GM21447 (cell line): Measurements from ENCODE around the gene PDPK1.

Experiments
- ATAC-seq: cut with Tn5 transposase; IDR thresholded peaks from one replicate; pipeline ENCODE4 v1.9.1; 2021; ENCODE audit not compliant: unreplicated experiment

The PDPK1 gene

DNA sequence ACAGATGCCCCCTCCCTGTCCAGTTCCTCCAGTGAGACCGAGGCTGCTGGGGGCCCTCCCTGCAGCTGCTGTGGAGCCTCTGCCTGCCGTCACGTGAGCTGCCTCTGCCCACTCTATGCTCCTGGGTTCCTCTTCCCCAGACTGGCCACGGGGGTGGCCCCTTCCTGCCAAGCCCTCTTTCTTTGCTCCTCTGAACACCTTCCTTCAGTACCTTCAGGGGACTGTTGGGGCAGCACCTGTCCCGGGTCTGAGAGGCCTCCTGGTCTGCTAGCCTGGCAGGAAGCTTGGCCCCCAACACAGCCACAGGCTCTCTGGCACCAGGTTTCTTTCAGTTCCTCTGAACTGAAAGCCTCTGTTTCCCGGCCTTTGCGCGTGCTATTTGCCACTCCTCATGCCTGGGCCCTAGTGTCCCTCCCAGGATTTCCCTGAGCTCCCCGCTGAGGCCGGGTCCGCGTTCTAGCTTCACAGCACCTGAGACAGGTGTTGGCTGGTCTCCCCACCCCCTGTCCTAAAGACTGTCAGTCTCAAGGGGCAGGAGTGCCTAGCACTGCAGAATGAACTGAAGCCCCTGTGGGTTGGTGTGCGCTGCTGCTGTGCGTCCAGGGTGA is 30.7 kb upstream of the PDPK1 start:
- peak; percentile 77 for ATAC-seq

DNA sequence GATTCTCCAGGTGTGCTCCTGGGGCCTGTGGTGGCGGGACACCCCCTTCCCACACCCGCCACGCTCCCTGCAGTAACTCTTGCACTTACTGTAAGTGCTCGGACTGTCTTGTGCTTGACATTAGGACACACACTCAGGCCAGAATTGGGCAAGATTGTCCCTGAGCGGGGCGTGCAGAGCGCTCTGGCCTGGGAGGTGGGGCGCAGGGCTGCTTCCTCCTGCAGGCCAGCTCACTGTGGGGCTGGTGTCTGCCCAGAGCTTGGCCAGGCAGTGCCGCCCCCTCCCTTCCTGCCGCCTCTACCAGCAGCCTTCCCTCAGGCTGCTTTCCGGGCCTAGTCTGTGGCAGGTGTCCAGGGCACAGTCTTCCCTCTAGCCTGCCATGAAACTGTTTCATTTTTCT is 30.2 kb upstream of the PDPK1 start:
- ATAC-seq: peak; percentile 9

DNA sequence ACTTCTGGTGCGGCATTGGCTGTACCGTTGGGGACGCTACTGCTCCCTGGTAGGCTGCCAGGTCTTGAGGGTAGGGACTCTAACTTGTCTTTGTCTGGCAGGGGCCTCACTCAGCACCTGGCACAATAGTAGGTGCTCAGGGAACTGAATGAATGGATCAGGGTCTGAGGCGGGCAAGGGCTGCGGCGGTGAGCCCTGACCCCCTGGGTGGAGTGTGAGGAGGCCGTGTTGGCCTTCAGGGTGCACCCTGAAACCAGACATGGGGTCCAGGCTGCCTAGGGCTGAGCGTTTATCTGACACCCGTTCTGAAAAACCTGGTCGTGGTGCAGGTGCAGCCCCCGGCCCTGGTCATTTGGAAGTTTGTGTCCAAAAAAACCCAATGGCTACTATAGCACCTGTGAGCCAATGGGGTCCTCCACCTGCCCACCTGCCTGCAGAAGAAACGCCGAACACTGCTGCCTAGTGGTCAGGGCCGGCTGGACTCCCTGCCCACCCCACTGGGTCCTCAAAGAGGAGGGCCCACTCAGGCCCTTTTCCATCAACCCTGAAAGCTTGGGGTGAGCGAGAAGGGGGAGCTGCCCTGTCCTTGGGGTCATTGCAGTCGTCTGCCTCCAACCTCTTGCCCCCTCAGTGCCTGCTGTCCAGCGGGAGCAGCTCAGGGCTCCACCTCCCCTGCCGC is 29.0 kb upstream of the PDPK1 start:
- no peak for ATAC-seq

DNA sequence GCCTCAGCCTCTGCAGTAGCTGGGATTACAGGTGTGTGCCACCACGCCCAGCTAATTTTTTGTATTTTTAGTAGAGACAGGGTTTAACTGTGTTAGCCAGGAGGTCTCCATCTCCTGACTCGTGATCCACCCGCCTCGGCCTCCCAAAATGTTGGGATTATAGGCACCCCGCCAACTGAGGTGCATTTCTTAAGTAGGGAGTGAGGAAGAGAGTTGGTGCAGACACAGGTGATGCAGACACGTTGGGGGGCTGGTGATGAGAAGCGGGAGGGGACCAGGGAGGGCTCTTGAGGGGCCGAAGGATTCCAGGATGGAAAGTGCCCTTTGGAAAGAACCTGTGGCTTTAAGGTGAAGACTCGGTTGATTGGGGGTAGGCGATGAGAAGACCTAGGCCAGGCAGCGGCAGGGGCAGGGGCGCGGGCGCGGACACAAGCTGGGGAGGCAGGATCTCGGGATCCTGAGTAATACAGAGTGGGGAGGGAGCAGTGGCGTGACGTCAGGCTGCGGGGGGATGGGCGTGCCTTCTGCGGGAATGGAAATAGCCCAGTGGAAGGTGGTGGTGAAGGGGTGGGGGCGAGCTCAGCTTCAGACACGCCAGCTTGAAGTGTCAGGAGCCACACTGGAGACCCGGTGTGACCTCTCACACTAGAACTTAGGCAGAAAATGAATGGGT is 26.6 kb upstream of the PDPK1 start:
- no peak for ATAC-seq

DNA sequence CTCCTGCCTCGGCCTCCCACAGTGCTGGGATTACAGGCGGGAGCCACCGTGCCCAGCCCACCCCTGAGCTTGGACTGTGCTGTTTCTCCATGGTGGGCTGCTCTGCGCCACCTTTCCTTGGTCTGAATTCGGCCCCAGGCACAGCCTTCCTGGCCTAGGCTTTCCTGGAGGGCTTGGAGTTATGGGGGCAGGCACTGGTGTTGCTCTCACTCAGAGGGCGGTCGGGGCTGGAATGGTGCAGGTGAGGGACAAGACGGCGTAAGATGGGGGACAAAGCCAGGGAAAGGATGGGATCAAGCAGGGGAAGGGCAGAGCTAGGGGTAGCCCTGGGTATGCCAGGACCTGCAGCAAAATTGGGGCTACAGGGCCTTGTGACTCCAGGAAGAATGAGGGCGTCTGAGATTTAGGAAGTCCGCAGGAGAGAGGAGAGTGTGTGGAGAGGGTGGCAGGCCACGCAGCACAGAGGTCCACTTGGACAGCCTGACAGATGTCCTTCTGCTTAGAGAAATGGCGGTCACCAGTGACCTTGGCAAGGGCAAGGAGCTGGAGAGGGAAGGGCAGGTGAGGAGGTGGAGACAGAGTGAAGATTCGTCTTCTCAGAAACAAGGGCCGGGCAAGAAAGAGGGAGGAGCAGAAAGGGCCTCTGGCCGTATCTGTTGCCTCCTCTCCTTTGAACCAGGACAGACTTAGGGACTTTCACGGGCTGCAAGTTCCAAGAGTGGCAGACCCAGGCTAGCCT is 25.7 kb upstream of the PDPK1 start:
- no peak for ATAC-seq

DNA sequence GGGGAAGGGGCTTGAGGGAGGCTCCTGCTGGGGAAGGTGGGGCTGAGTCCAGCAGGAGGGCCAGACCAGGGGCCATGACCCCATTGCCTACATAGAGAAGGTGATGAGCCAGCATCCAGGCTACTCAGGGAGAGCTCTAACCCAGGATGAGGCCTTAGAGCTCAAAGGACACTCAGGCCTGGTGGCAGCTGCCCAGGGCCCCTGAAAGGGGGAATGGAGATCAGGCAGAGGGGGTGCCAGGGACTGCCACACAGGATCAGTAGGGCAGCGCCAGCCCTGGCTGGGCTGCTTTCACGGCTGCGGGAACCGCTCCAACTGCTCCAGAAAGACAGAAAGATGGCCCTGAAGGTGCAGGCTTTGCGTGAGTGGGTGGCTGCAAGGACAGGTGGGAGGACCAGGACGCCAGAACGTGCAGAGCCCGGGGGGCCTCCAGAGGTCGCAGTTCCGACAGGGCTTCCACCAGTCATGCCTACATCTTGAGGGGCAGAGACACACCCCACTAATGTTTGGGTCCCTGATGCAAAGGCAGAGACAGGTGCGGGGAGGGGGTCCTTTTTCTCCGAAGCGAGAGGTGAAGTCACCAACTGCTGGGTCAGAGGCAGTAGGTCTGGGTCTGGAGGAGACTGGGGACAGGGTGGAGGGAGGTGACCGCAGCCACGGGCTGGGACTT is 25.0 kb upstream of the PDPK1 start:
- ATAC-seq: no peak

DNA sequence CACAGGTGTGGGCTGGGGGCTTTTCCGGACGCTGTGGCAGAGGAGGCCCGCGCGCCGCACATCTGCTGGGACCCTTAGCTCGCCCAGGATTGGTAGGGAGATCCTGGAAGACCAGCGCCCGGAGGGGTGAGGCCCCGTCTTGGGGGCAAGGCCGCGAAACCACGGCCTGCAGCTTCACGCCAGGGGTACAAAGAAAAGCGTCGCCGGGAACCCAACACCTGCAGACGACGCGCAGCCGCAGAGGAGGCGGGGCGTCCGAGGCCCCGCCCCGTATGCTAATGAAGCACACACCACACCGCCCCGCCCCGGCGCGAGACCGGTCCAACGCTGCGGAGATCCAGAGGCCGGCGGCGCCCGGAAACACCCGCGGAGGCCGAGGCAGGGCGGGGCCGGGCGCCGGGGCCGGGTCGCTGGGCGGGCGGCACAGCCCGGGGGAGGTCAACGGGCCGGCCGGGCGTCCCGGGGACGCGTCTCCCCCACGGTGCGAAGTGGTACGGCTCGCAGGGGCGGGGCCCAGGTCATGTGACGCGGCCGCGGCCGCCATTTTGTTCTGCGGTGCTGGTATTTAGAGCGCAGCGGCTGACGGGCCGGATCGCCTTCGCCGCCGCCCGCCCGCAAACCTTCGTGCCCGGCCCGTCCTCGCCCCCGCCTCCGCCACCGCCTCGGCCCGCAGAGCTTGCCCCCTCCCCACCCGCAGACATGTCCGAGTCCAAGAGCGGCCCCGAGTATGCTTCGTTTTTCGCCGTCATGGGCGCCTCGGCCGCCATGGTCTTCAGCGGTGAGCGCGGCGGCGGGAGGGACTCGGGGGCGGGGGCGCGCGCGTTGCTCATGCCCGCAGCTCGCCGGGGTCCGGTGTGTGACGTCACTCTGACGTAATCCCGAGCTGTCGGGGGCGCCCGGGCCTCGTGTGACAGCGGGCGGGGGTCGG is 24.2 kb upstream of the PDPK1 start, which contains the start of gene ATP6V0C:
Gene ATP6V0C (plus strand): TSS at position 548 of the 928 bp plus-strand sequence. CDS start 152 bp downstream, at position 700.
- peak; percentile 66 for ATAC-seq

DNA sequence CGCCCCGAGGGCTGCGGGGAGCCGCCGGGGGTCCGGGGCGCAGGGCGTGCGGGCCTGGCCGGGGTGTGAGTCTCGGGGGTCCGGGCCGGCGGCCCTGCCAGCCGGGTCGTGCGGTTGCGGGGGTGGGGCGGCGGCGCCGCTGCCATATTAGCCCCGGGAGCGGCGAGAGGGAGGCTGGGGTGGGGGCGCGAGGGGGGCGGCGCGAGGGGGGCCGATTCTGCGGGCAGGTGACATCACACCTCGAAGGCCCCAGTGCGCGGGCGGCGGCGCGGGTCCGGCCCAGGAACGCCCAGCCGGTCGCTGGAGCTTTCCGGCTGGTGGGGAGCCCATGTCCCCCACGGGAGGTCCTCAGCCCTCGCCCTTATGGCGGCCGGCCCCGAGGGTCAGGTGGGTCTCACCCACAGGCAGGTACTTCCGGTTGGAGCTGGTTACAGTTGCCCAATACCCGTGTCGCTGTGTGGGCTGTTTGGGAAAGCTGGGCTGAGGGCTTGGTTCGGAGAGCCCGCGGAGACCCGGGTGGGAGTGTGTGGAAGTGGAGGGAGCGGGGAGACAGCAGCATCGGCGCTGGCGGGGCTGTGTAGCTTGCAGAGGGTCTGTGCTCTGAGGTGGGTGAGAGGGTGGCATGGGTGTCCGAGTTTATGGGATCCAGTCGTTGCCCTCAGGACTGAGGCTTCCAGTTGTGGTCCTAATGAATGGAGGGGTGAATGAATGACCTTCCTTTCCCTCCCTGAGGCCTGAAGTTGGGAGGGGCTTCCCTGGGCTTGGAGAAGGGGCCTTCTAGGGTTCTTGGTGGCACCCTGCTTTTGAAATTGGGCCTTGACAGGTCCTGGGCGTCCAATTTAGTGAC is 23.3 kb upstream of the PDPK1 start:
- no peak for ATAC-seq

DNA sequence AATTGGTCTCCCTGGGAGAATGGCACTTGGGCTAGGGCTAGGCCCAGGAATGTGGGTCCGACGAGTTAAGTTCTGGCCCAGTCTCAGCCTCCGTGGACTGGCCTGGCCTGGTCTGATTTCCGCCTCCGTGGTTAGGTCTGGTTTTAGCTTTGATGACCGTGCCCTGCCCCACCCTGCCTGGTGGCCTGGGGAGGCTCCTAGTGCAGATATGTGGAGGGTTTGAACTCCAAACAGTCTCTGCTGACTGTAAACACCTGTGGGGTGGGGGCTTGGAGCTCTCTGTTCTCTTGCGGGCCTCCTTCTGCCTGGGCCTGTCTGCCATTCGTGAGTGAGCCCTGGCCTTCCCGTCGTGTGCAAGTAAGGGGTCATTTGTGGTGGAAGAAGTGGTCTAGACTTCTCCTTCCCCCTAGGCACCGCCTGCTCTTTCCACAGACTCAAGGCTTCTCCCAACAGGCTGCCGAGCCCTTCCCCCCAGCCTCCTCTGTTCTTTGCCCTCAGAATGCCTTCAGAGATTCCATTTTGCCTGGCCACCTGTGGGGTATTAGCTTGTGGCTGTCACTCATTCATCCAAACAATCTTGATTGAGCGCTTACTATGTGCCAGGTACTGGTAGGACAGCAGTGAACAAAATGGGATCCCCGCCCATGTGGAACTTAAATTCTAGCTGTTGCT is 22.5 kb upstream of the PDPK1 start:
- ATAC-seq: no peak

DNA sequence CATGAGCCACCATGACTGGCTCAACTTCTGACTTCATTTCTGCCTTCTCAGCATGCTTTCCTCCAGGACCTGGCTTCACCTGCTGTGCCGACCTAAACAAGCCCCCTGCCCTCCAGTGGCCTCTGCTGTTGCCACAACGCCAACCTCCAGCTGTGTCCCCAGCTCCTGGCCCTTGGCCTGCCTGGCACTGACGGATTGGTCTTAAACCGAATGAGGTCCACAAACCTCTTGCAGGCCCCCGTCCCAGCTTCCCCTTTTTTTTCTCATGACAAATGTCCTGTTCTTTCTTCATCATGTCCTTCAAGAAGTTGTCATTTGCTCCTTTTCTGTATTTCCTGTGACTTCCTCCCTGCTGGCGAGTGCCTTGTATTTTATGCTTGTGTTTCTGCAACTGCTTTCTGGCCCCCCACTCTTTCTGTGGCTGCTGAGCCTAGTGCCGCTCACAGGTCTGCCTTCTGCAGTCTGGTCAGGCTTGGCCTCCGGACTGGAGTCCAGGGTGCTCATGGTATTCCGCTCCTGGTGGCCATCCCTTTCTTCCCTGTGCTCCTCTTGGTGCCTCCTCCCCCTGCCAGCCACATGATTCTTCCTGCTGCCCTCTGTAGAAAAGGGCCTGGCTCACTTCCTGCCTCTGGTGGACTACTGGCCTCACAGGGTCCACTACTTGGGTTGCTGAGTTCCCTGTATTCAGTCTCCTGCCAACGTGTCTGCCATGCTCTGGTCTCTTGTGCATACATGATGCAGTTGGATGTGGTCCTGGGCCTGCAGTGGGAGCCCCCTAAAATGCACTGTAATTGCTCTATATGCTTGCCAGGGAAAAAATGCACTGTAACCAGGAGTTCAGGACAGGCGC is 21.2 kb upstream of the PDPK1 start:
- ATAC-seq: no peak

DNA sequence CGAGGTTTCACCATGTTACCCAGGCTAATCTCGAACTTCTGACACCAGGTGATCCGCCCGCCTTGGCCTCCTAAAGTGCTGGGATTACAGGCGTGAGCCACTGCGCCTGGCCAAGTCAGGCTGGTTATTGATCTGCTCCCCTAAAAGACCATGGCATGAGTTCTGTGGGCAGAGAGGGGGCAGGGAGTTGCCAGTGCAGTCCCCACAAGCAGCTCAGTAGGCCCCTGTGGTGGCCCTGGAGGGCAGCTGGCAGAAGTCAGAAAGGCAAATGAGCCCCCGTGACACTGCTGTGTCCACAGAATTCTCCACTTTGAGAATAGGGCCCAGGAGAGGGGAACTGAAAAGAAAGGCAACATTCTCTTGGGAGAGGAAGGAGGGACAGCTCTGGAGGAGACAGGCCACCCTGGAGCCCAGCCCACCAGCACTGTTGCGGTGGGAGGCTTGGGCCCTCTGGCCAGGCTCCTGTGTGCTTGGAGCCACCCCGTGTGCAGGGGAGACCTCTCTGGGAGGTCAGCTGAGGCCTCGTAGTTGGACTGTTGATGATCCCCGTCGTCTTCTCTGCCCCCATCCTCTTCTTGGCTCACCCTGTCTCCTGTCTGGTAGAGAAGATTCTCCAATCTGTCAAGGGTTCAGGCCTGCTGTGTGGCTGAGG is 19.7 kb upstream of the PDPK1 start:
- no peak for ATAC-seq

DNA sequence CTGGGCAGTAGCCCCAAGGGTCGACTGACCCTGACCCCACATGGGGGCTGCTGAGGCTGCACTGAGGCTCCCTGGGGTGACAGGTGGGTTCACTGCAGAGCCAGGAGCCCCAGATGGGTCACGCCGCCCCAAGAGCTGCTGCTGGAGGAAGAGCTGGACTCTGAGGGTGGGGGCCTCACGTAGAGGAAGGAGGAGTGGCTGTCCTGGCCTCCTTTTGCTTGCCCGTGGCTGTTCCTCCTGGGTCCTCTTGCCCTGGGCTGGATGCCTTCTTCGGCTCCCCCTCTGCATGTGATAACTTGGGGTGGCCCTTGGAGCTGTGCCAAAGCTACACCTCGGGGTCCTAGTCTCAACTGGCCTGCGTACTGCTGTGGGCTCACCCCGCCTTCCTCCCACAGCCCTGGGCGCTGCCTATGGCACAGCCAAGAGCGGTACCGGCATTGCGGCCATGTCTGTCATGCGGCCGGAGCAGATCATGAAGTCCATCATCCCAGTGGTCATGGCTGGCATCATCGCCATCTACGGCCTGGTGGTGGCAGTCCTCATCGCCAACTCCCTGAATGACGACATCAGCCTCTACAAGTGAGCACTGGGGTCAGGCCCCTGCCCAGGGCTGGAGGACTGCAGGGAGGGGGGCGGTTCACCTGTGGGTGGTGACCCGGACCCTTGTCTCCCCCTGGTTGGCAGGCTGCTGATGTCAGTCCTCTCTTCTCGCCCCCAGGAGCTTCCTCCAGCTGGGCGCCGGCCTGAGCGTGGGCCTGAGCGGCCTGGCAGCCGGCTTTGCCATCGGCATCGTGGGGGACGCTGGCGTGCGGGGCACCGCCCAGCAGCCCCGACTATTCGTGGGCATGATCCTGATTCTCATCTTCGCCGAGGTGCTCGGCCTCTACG is 18.8 kb upstream of the PDPK1 start:
- ATAC-seq: no peak

DNA sequence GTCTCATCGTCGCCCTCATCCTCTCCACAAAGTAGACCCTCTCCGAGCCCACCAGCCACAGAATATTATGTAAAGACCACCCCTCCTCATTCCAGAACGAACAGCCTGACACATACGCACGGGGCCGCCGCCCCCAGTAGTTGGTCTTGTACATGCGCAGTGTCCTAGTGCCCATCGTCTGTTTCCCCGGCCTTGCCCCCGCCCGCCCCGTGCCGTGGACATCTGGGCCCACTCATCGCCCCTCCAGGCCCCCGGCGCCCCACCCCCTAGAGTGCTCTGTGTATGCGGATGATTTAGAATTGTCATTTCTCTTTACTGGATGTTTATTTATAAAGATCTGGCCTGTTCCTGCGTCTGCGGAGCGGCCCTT is 18.1 kb upstream of the PDPK1 start:
- ATAC-seq: no peak

DNA sequence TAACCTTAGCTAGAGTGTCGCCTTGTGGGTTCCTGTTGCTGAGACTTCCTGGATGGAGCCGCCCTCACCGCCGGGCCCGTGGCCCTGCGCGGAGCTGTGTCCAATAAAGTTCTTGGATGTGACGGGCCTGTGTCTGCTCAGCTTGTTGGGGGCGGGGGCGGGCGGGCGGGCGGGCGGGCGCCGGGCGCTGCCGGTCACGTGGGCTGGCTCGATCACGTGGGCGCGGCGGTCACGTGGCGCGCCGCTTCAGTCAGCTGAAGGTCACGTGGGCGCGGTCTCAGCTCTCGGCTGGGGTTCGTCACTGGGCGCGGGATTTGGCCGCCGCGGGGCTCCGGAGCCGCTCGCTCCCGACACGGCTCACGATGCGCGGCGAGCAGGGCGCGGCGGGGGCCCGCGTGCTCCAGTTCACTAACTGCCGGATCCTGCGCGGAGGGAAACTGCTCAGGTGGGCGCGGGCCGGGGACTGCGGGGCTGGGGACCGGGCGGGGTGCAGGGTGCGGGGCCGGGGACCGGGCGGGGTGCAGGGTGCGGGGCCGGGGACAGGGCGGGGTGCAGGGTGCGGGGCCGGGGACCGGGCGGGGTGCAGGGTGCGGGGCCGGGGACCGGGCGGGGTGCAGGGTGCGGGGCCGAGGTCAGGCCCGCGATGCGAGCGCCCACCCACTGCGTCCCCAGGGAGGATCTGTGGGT is 17.6 kb upstream of the PDPK1 start, which contains the start of gene AMDHD2:
Gene AMDHD2 (plus strand): TSS at position 275 of the 687 bp plus-strand sequence. CDS start 88 bp downstream, at position 363.
- ATAC-seq: no peak

DNA sequence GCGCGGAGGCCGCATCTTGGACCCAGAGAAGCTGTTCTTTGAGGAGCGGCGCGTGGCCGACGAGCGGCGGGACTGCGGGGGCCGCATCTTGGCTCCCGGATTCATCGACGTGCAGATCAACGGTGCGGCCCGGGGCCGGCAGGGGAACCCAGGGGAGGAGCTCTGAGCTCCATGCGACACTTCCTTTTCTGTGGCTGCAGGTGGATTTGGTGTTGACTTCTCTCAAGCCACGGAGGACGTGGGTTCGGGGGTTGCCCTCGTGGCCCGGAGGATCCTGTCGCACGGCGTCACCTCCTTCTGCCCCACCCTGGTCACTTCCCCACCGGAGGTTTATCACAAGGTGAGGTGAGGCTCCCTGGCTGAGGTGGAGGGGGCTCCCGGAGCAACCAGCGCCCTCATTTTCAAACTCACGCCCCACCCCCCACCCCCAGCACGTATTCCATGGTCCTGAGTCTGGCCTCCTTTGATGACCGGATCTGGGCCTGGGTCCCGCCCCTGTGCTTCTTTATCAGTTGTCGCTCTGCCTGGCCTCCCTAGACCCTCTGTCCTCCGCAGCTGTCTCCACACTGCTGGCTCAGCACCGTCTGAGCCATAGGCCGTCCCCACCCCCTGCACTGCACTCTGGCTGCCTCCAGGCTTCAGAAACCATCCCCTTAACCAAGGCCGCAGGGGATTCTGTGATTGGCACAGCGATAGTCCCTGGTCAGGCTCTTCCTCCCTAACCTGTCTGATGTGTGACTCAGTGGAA is 16.9 kb upstream of the PDPK1 start:
- no peak for ATAC-seq
